Spleen (tissue), 7 donors: ENCODE data around the gene COX7A2L.

Experiments used
- CTCF ChIP-seq, 11 experiments: fragments of 200-600 bp in 7 of 11; fragments of 450-650 bp in 4 of 11; sonication (generic) in 4 of 11; IDR thresholded peaks in 8 of 11; conservative IDR thresholded peaks in 3 of 11; 1 replicate in 7 of 11; 2 replicates in 4 of 11; pipeline versions ENCODE4 v1.4.0 to v1.8.0; 2016 to 2021; ENCODE audit warnings: antibody characterized with exemption in 11 of 11, inconsistent platforms in 4 of 11, mild to moderate bottlenecking in 1 of 11
- POLR2A ChIP-seq, 3 donors: fragments of 450-650 bp; IDR thresholded peaks; one replicate each; pipeline ENCODE4 v1.5.1; 2017; ENCODE audit warnings: antibody characterized with exemption in 3 of 3, mild to moderate bottlenecking in 1 of 3
- donor health status: DM: no; HTN: no; CAD: no; lungs with moderate emphysema.
- donor health status: DM: no; HTN: no; CAD: no.
- donor health status: DM: no; HTN: no; CAD: no.

GRCh38 chr2:42334220-42334619 is 26.8 kb downstream of the COX7A2L start:
- TF ChIP-seq POLR2A (IDR thresholded peaks at IDR 0.05), result no peak
- no peak for TF ChIP-seq CTCF (IDR thresholded peaks at IDR 0.05 in 8 of 11, conservative IDR thresholded peaks at IDR 0.05 in 3 of 11)
